SH-SY5Y (cell line): ENCODE measurements around the gene TCF4.

Source experiments
- GATA2 ChIP-seq: IDR thresholded peaks from 2 replicates; pipeline ENCODE4 v1.6.1; 2011; ENCODE audit warnings: mild to moderate bottlenecking, low read depth, low read length
- GATA3 ChIP-seq: IDR thresholded peaks from 2 replicates; pipeline ENCODE4 v1.6.1; 2011; ENCODE audit warnings: low read depth, mild to moderate bottlenecking, low read length, moderate library complexity

- peak; percentile 84 for TF ChIP-seq GATA2
- TF ChIP-seq GATA3 = peak; percentile 84
Measured at GRCh38 chr18:55405893-55406406, 182.0 kb downstream of the TCF4 start.
